GM12892 (cell line): Measurements from ENCODE around the gene ZBTB24.

Source experiments
- POLR2A ChIP-seq: IDR thresholded peaks from 2 replicates; pipeline ENCODE4 v1.6.1; 2011; ENCODE audit warnings: low read depth, low read length, control low read depth
- POLR2AphosphoS5 ChIP-seq: IDR thresholded peaks from 2 replicates; pipeline ENCODE4 v1.6.1; 2011; ENCODE audit warnings: low read depth, low read length, control low read depth
- TAF1 ChIP-seq: IDR thresholded peaks from 2 replicates; pipeline ENCODE4 v1.6.1; 2011; ENCODE audit warnings: low read depth, mild to moderate bottlenecking, control low read depth, low read length, borderline replicate concordance

GRCh38 chr6:109447087-109447486 lies 35.9 kb downstream of the ZBTB24 start:
- no peak for TF ChIP-seq POLR2AphosphoS5
- no peak for TF ChIP-seq TAF1
- TF ChIP-seq POLR2A, result no peak
